Activated CD4-positive, alpha-beta T cell treated with anti-CD3 and anti-CD28 coated beads for 1 hour (primary cell): ENCODE measurements around the gene PRKAR2B.
A peak's percentile ranks its signal among the peaks of the same experiment; 100 is the strongest.

Experiments used
- DNase-seq: peaks from one replicate; pipeline ENCODE4 v3.0.0-alpha.2; 2020

Gene PRKAR2B

DNA sequence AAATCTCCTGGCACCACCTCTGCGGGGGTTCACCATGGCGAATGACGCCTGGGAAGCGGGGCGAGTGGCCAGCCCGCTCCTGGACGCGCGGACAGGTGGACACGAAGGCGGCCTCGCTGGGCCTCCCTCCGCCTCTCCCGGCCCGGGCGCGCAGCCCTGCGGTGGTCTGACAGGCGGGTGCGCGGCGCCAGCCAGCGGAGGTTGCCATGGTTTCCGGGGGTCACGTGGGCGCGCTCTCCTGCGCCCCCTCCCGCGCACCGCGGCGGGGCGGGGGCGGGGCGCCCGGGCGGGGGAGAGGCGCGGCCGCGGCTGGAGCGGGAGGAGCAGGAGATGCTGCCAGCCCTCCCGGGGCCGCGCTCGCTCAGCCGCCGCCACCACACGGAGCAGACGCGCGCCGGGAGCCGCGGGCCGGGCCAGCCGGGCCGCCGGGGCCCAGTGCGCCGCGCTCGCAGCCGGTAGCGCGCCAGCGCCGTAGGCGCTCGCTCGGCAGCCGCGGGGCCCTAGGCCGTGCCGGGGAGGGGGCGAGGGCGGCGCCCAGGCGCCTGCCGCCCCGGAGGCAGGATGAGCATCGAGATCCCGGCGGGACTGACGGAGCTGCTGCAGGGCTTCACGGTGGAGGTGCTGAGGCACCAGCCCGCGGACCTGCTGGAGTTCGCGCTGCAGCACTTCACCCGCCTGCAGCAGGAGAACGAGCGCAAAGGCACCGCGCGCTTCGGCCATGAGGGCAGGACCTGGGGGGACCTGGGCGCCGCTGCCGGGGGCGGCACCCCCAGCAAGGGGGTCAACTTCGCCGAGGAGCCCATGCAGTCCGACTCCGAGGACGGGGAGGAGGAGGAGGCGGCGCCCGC, at the start of gene PRKAR2B:
TSS of gene PRKAR2B (plus strand) at position 359 of the 848 bp plus-strand sequence. CDS start at position 562, 203 bp downstream.
- peak; percentile 68 for DNase-seq

- no peak for DNase-seq
Observed at GRCh38 chr7:106994833-106995232, 49.7 kb upstream of the PRKAR2B start.

DNA sequence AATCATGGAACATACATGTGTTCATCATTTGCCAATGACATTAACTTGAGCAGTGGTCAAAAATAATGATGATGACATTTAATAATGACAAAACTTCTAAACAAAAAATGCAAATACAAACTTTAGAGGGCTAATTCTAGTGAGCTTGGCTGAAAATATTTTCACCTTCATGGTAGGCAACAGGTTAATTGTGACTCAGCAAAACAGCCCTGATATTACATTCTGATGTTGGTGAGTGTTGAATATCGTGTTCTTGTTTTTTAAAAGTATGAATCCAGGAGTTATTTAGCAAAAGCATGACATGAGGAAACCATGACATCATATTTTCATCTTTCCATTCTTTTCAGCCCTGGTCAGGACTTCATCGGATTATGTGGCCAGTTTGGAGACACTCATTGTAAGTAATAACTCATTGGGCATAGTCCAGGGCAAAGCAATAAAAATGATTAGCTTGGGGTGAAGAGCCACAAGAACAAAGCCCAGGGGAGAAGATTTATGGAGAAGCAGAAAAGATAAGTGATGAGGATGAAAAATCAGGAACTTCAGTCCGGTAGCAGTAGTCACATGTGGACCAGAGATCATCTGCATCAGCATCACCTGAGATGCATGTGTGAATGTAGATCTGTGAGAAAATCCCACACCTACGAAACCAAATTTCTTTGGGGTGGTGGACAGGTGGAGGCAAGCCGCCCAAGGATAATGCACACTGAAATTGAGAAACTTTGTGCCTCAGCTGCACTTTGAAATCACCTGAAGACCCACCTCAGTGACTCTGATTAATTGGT, 46.8 kb upstream of the PRKAR2B start:
- no peak for DNase-seq

DNA sequence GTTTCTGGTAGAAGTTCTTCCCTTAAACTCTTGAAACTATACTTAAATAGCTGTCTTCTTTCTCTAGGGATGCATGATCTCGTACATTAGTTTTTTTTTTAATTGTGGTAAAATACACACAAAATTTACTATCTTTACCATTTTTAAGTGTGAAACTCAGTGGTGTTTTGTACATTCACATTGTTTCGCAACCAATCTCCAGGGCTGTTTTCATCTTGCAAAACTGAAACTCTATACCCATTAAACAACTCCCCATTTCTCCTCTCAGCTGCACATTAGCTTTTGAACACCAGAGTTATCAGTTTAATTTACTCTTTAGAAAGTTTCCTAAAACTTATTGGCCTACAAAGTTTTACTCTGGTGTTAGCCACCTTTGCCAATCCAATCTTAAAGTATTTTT, 45.5 kb upstream of the PRKAR2B start:
- DNase-seq = no peak

DNA sequence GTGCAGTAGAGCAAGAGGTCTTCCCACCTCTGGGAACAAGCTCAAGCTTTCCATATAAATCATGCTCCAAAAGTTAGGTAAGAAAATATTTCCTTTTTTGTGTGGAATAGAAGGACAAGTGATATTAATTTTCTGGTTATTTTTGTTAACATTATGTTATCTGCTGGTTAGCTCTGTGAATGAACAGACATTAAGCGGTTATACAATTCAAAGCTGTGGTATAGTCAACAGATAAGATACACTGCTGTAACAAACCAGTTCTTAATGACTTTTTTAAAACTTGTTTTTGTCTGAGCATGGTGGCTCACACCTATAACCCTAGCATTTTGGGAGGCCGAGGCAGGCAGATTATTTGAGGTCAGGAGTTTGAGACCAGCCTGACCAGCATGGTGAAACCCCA, 43.0 kb upstream of the PRKAR2B start:
- no peak for DNase-seq

DNA sequence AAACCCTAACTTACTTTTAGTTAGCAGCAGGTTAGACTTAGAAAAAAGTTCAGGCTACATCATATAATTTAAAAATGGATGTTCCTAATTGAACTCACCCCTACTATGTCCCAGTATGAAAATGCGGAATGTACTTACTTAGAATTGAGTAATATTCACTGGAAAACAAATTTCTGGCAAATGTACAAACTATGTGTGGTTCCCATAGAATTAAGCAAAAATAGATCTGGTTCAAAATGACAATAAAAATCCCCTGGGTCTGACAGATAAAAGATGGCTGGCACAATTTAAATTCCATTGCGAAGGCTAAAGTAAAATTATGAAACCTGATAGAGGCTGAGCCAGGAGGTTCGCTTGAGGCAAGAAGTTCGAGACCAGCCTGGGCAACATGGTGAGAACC, 42.4 kb upstream of the PRKAR2B start:
- no peak for DNase-seq

- DNase-seq = no peak
Observed at GRCh38 chr7:107002529-107002998, 41.9 kb upstream of the PRKAR2B start.

DNA sequence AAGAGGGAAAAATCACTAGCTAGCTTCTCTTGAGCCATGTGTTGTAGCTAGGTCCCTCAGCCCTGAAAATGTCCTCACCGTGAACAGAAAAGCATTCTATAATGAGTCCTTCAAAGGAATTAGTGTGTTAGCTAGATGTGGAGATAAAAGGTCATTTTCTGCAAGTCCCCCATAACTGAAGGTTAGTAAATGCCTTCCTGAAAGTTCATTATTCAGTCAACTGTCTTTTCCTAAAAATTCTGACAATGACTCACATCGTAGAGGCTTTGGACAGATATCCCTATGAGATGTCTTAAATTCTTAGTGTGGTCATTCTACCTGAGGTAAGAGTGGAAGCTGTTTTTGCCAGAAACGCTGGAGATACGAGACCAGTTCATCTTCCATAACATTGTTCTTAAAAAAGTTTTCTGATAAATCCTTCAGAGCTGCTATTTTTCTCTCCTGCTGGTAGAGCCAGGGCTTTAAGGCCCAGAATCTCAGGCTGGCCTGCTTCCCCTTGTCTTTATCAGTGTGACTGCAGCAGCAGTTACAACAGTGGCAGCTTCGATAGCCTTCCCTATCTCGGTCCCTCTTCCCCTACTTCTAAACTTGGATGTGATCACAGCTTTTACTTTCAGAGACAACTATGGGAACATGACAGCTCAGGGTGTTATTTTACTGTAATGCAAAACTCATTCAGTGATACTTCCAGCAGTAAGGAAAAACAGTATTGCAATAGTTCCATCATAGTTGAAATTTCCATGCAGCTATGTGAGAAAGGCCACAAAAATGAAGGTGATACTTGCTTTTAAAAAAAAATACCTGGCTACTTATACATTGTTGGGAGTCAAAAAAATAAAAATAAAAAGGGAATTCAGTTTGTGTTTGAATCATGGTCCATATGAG, 37.3 kb upstream of the PRKAR2B start:
- no peak for DNase-seq

- no peak for DNase-seq
Observed at GRCh38 chr7:107007892-107008287, 36.6 kb upstream of the PRKAR2B start.

GRCh38 chr7:107009846-107010203, 34.7 kb upstream of the PRKAR2B start:
- DNase-seq = no peak

- no peak for DNase-seq
Observed at GRCh38 chr7:107012691-107013090, 31.8 kb upstream of the PRKAR2B start.

- DNase-seq = no peak
Observed at GRCh38 chr7:107014387-107015023, 30.0 kb upstream of the PRKAR2B start.

DNA sequence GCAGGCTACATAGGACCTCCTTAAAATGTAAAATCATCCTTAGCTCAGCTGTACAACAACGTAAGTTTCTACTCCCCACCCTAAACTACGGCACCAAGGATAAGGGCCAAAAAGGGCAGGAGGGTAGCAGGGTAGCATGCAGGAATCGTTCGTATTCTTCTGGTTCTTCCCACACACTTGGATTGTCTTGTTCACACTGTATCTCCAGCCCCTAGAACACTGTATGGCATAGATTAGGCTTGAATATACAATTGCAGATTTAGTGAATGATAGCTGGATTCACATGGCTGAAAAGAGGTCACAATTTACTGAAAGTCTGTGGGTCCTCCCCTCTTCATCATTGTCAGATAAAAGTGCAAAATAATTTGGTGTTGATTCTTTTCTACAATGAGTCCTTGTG, 28.2 kb upstream of the PRKAR2B start:
- no peak for DNase-seq

- no peak for DNase-seq
Observed at GRCh38 chr7:107017965-107018719, 26.4 kb upstream of the PRKAR2B start.

GRCh38 chr7:107020400-107020799, 24.1 kb upstream of the PRKAR2B start:
- DNase-seq = no peak

GRCh38 chr7:107021600-107021999, 22.9 kb upstream of the PRKAR2B start:
- no peak for DNase-seq

GRCh38 chr7:107023522-107024151, 20.9 kb upstream of the PRKAR2B start:
- no peak for DNase-seq

- no peak for DNase-seq
Observed at GRCh38 chr7:107024906-107025305, 19.6 kb upstream of the PRKAR2B start.

DNA sequence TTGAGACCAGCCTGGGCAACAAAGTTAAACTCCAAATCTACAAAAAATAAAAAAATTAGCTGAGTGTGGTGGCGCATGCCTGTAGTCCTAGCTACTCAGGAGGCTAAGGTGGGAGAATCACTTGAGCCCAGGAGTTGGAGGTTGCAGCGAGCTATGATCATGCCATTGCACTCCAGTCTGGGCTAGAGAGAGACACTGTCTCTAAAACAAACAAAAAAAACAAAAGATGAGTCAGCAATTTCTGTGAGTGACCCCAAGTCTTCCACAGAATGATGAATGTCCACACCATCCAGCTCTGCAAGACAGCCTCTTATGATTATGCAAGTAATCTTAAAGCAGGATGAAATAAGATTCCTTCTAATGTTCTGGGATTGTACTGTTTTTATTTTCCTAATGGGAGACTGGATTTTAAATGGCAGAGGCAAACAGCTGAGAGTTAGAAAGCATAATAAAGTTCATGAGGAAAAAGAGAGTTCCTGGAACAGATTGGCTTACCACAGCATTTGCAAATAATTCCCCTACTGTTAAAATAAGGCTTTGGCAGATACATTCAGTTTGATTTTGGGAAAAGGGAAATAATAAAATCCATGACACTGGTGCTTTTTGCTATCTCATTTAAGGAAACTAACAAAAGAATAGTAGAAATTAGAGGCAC, 18.9 kb upstream of the PRKAR2B start:
- no peak for DNase-seq

DNA sequence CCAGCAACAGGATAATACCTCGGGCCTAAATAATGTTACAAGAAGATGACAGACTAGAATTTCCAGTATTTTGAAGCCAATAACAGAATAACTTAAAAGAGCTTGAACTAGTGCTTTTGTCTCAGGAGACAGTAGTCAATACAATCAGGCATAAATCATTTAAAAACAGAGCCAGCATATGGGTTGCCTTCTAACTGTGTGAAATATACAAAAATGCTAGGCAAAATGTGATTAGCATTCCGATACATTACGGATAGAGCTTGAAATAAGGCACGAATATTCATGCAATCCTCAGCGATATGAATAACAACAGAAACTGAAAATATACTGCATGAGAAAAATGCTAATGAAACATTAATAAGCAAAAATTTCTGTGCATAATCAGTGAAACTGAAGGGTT, 18.3 kb upstream of the PRKAR2B start:
- DNase-seq = no peak

GRCh38 chr7:107027208-107027607, 17.3 kb upstream of the PRKAR2B start:
- DNase-seq = no peak
